ENCODE measurements around the gene HSFX2.
"Not testable (repeated sequence)": the region's sequence is repeated elsewhere in the genome, so short reads cannot be mapped to it uniquely, and the experiment has no call there.

HSFX2 gene

GRCh38 chrX:149595214-149595613, at the start of gene HSFX2:
Gene HSFX2, minus strand, starts transcription at chrX:149595314. Its CDS starts 614 bp downstream, at chrX:149594700.
- not testable (repeated sequence) for DNase-seq (ENCODE audit: low spot score)

GRCh38 chrX:149643496-149643895, 48.4 kb upstream of the HSFX2 start:
- DNase-seq (ENCODE audit: low spot score): no peak

- no peak for DNase-seq (ENCODE audit: low spot score)
Observed at GRCh38 chrX:149641835-149642234, 46.7 kb upstream of the HSFX2 start.

GRCh38 chrX:149641432-149641831, 46.3 kb upstream of the HSFX2 start:
- DNase-seq (ENCODE audit: low spot score): no peak

- no peak for DNase-seq (ENCODE audit: low spot score)
Observed at GRCh38 chrX:149639568-149639967, 44.5 kb upstream of the HSFX2 start.

- no peak for DNase-seq (ENCODE audit: low spot score)
Observed at GRCh38 chrX:149638860-149639259, 43.7 kb upstream of the HSFX2 start.

GRCh38 chrX:149633511-149633910, 38.4 kb upstream of the HSFX2 start:
- DNase-seq (ENCODE audit: low spot score): no peak

- DNase-seq (ENCODE audit: low spot score): peak; percentile 70
Observed at GRCh38 chrX:149631234-149632165, 36.4 kb upstream of the HSFX2 start, which contains the start of gene TMEM185A. Gene TMEM185A, minus strand, starts transcription at chrX:149631792. Its CDS starts 212 bp downstream, at chrX:149631580.

GRCh38 chrX:149630681-149631233, 35.6 kb upstream of the HSFX2 start:
- DNase-seq (ENCODE audit: low spot score): peak; percentile 22

GRCh38 chrX:149629730-149630387, 34.7 kb upstream of the HSFX2 start:
- no peak for DNase-seq (ENCODE audit: low spot score)

- no peak for DNase-seq (ENCODE audit: low spot score)
Observed at GRCh38 chrX:149628768-149629167, 33.7 kb upstream of the HSFX2 start.

GRCh38 chrX:149628280-149628679, 33.2 kb upstream of the HSFX2 start:
- DNase-seq (ENCODE audit: low spot score): no peak

GRCh38 chrX:149626829-149627228, 31.7 kb upstream of the HSFX2 start:
- not testable (repeated sequence) for DNase-seq (ENCODE audit: low spot score)

GRCh38 chrX:149619662-149620061, 24.5 kb upstream of the HSFX2 start:
- DNase-seq (ENCODE audit: low spot score): not testable (repeated sequence)

- DNase-seq (ENCODE audit: low spot score): no peak
Observed at GRCh38 chrX:149618871-149619270, 23.8 kb upstream of the HSFX2 start.

- no peak for DNase-seq (ENCODE audit: low spot score)
Observed at GRCh38 chrX:149611623-149612175, 16.6 kb upstream of the HSFX2 start.

- DNase-seq (ENCODE audit: low spot score): no peak
Observed at GRCh38 chrX:149610511-149610910, 15.4 kb upstream of the HSFX2 start.

- no peak for DNase-seq (ENCODE audit: low spot score)
Observed at GRCh38 chrX:149607699-149608098, 12.6 kb upstream of the HSFX2 start.

GRCh38 chrX:149605248-149605885, 10.3 kb upstream of the HSFX2 start:
- not testable (repeated sequence) for DNase-seq (ENCODE audit: low spot score)

GRCh38 chrX:149598603-149599002, 3.5 kb upstream of the HSFX2 start:
- not testable (repeated sequence) for DNase-seq (ENCODE audit: low spot score)

- not testable (repeated sequence) for DNase-seq (ENCODE audit: low spot score)
Observed at GRCh38 chrX:149595943-149596342, 829 bp upstream of the HSFX2 start.

GRCh38 chrX:149590993-149591392, 4.1 kb downstream of the HSFX2 start:
- DNase-seq (ENCODE audit: low spot score): not testable (repeated sequence)
